Stimulated activated CD4-positive, alpha-beta T cell treated with anti-CD3 and anti-CD28 coated beads, Interleukin-15, amount 100 ng/mL, for 1 hour (primary cell): ENCODE data around the gene PDLIM5.

Experiments used
- DNase-seq, 2 donors: peaks; one replicate each; pipeline ENCODE4 v3.0.0-alpha.2; 2020; ENCODE audit warnings: low read depth in 1 of 2, low spot score in 1 of 2

The PDLIM5 gene

GRCh38 chr4:94420356-94420755, 31.4 kb upstream of the PDLIM5 start:
- no peak for DNase-seq

- no peak for DNase-seq
These were observed 25.0 kb upstream of the PDLIM5 start for GRCh38 chr4:94426783-94427182.

- no peak for DNase-seq
These were observed 22.9 kb upstream of the PDLIM5 start for GRCh38 chr4:94428884-94429283.

GRCh38 chr4:94430406-94430805, 21.3 kb upstream of the PDLIM5 start:
- no peak for DNase-seq

- DNase-seq, result no peak
These were observed 20.4 kb upstream of the PDLIM5 start for GRCh38 chr4:94431388-94431787.

- no peak for DNase-seq
These were observed 17.2 kb upstream of the PDLIM5 start for GRCh38 chr4:94434505-94434904.

- DNase-seq, result no peak
These were observed 15.9 kb upstream of the PDLIM5 start for GRCh38 chr4:94435874-94436273.

GRCh38 chr4:94436512-94436911, 15.2 kb upstream of the PDLIM5 start:
- no peak for DNase-seq

- no peak for DNase-seq
These were observed 12.1 kb upstream of the PDLIM5 start for GRCh38 chr4:94439606-94440005.

GRCh38 chr4:94441838-94442237, 9.9 kb upstream of the PDLIM5 start:
- DNase-seq, result no peak

GRCh38 chr4:94442251-94442650, 9.5 kb upstream of the PDLIM5 start:
- DNase-seq, result no peak

- no peak for DNase-seq
These were observed 5.4 kb upstream of the PDLIM5 start for GRCh38 chr4:94446386-94446785.

- no peak for DNase-seq
These were observed 3.9 kb upstream of the PDLIM5 start for GRCh38 chr4:94447754-94448411.

GRCh38 chr4:94448815-94449375, 2.8 kb upstream of the PDLIM5 start:
- no peak for DNase-seq

- no peak for DNase-seq
These were observed 569 bp upstream of the PDLIM5 start for GRCh38 chr4:94451051-94451694.

GRCh38 chr4:94452476-94453371, 982 bp downstream of the PDLIM5 start:
- no peak for DNase-seq

GRCh38 chr4:94453391-94453963, 1.7 kb downstream of the PDLIM5 start:
- no peak for DNase-seq

GRCh38 chr4:94454405-94454804, 2.7 kb downstream of the PDLIM5 start:
- no peak for DNase-seq

GRCh38 chr4:94455081-94455480, 3.3 kb downstream of the PDLIM5 start:
- no peak for DNase-seq

GRCh38 chr4:94457692-94458106, 6.0 kb downstream of the PDLIM5 start:
- DNase-seq, result no peak

GRCh38 chr4:94458682-94459081, 6.9 kb downstream of the PDLIM5 start:
- no peak for DNase-seq
